Measurements from ENCODE around the gene USP25.

DNA sequence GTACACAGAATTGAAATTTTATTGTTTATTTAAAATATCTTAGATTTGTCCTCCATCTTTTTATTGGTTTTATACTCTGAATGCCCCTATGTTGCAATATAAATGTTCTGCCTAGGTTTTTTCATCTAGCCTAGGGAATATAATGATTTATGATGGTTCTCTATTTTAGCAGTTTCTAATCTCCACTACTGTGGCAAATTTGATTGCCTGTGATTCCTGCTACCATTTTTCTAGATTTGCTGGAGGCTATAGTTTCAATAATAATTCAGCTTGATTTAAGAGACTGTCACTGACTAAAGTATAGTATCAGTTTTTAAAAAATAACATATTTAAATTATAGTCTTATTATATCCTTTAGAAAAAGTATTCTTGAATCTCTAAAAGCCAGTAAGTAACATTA is 90.5 kb downstream of the USP25 start:
- no peak for TF ChIP-seq POLR2A (IDR thresholded peaks at IDR 0.05)
- no peak for TF ChIP-seq CTCF (IDR thresholded peaks at IDR 0.05)

All from breast epithelium (tissue), 3 donors.